OCI-LY7 (cell line): Measurements from ENCODE around the gene H6PD. TPM values are rescaled to one million over a fixed set of nuclear protein-coding genes. Genes with fewer than 3 reads are reported as not detected.

Experiments used
- BruUV-seq: library from RNA; stranded (reverse); fragments of 400-500 nt; replicated peaks from 2 replicates; lab custom pipeline; 2021; lab: Mats Ljungman, UMichigan
- CTCF ChIA-PET: fragments of 300-600 bp; sonication (Branson Sonifier 250); formaldehyde crosslinking; loops from one replicate; lab custom pipeline; 2022; ENCODE audit warnings: antibody characterized with exemption; ENCODE audit not compliant: unreplicated experiment; lab: Charles Lee
- POLR2A ChIA-PET: fragments of 300-600 bp; sonication (Branson Sonifier 250); formaldehyde crosslinking; loops from one replicate; lab custom pipeline; 2022; ENCODE audit warnings: antibody characterized with exemption; lab: Charles Lee
- DNase-seq: peaks from one replicate; pipeline ENCODE4 v3.0.0-alpha.2; 2015; ENCODE audit warnings: low spot score
- H2AFZ ChIP-seq: fragments of 200-600 bp; sonication (generic), shearing (Covaris generic); 2 replicates; pipeline ENCODE4 v1.6.1; 2014; ENCODE audit warnings: mild to moderate bottlenecking, antibody characterized with exemption, low read length, moderate library complexity
- H3K27ac ChIP-seq: fragments of 200-600 bp; sonication (generic); 2 replicates; pipeline ENCODE4 v1.5.1; 2014; ENCODE audit warnings: mixed run types, low read depth, mild to moderate bottlenecking, moderate library complexity, low read length, inconsistent platforms; ENCODE audit not compliant: poor library complexity, severe bottlenecking
- H3K36me3 ChIP-seq: fragments of 200-600 bp; sonication (generic); 2 replicates; pipeline ENCODE4 v1.6.1; 2014; ENCODE audit warnings: mild to moderate bottlenecking, antibody characterized with exemption, low read length, moderate library complexity, mixed read lengths; ENCODE audit not compliant: insufficient read depth
- H3K4me1 ChIP-seq: fragments of 200-600 bp; sonication (generic); 2 replicates; pipeline ENCODE4 v1.5.1; 2014; ENCODE audit warnings: mild to moderate bottlenecking, low read length; ENCODE audit not compliant: insufficient read depth, poor library complexity, severe bottlenecking
- H3K4me2 ChIP-seq: fragments of 200-600 bp; sonication (generic); 2 replicates; pipeline ENCODE4 v1.6.1; 2014; ENCODE audit warnings: mild to moderate bottlenecking, low read length
- H3K4me3 ChIP-seq: fragments of 200-600 bp; sonication (generic); 2 replicates; pipeline ENCODE4 v1.5.1; 2014; ENCODE audit warnings: mild to moderate bottlenecking, low read depth, low read length; ENCODE audit not compliant: poor library complexity, severe bottlenecking
- H3K79me2 ChIP-seq: fragments of 200-600 bp; sonication (generic); 2 replicates; pipeline ENCODE4 v1.6.1; 2016; ENCODE audit warnings: low read depth, mild to moderate bottlenecking, low read length, moderate library complexity, mixed read lengths; ENCODE audit not compliant: insufficient read depth
- H3K9me2 ChIP-seq: fragments of 200-600 bp; sonication (generic); 2 replicates; pipeline ENCODE4 v1.6.1; 2016; ENCODE audit warnings: mild to moderate bottlenecking, low read length, mixed read lengths; ENCODE audit not compliant: insufficient read depth
- H3K9me3 ChIP-seq: fragments of 200-600 bp; sonication (generic); 2 replicates; pipeline ENCODE4 v1.6.1; 2014; ENCODE audit warnings: mild to moderate bottlenecking, mixed run types, low read length, mixed read lengths
- H4K20me1 ChIP-seq: fragments of 200-600 bp; sonication (generic); 2 replicates; pipeline ENCODE4 v1.6.1; 2014; ENCODE audit warnings: mild to moderate bottlenecking, antibody characterized with exemption, low read length, moderate library complexity, mixed read lengths; ENCODE audit not compliant: insufficient read depth
- EZH2phosphoT487 ChIP-seq: fragments of 200-600 bp; sonication (generic); IDR thresholded peaks from 2 replicates; pipeline ENCODE4 v1.6.1; 2018; ENCODE audit warnings: low read depth, borderline replicate concordance, mild to moderate bottlenecking, mixed run types, antibody characterized with exemption, low read length, moderate library complexity, mixed read lengths
- intact Hi-C: fragments of 100-400 bp; cut with micrococcal nuclease; formaldehyde crosslinking; loops from one replicate; pipeline ENCODE4 v1.10.0; 2022; ENCODE audit not compliant: unreplicated experiment
- total RNA-seq, 2 experiments: library from RNA; depleted of rRNA in 1 of 2; stranded (reverse); fragments of >200 nt in 1 of 2; shearing (Covaris generic) in 1 of 2; gene quantifications; 2 replicates each; pipeline ENCODE4 v1.2.3, GENCODE V29; 2014 to 2022
- TF ChIP-seq, protein P1 (sequence below): fragments of 200-600 bp; sonication (generic); conservative IDR thresholded peaks from 2 replicates; pipeline ENCODE4 v1.5.1; 2014; ENCODE audit warnings: mild to moderate bottlenecking, antibody characterized with exemption, low read length, moderate library complexity, mixed read lengths

Gene H6PD
- total RNA-seq, 2 experiments from 2014 or later = 8.5 to 22.1 TPM

DNA sequence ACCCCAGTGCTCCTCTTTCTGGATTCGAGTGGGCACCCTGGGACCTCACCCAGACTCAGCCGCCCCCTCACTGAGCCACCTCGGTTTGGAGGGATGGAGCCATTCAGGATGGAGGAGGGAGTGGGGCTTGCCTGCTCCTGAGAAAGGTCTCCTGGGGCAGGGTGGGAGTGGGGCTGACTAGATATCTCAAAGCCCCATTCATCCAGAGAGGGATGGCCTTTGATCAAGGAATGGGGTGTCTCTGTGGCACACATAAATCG, 48.1 kb downstream of the H6PD start:
- intact Hi-C loops = no loop called here
- POLR2A ChIA-PET = no interaction called here
- no peaks in the 10 kb centered on the region for H3K79me2 ChIP-seq
- no peaks in the 10 kb centered on the region for H4K20me1 ChIP-seq
- CTCF ChIA-PET = no interaction called here
- no peak overlapping the region for H2AFZ ChIP-seq
- H3K4me1 ChIP-seq = no peaks in the 10 kb centered on the region
- no TSS peak for BruUV-seq
- no peak for DNase-seq
- no peak overlapping the region for H3K4me3 ChIP-seq
- TF ChIP-seq, protein P1, sequence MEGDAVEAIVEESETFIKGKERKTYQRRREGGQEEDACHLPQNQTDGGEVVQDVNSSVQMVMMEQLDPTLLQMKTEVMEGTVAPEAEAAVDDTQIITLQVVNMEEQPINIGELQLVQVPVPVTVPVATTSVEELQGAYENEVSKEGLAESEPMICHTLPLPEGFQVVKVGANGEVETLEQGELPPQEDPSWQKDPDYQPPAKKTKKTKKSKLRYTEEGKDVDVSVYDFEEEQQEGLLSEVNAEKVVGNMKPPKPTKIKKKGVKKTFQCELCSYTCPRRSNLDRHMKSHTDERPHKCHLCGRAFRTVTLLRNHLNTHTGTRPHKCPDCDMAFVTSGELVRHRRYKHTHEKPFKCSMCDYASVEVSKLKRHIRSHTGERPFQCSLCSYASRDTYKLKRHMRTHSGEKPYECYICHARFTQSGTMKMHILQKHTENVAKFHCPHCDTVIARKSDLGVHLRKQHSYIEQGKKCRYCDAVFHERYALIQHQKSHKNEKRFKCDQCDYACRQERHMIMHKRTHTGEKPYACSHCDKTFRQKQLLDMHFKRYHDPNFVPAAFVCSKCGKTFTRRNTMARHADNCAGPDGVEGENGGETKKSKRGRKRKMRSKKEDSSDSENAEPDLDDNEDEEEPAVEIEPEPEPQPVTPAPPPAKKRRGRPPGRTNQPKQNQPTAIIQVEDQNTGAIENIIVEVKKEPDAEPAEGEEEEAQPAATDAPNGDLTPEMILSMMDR = no peak
- TF ChIP-seq EZH2phosphoT487 = no peak
- no peak overlapping the region for H3K27ac ChIP-seq
- no peaks in the 10 kb centered on the region for H3K9me2 ChIP-seq
- H3K36me3 ChIP-seq = no peaks in the 10 kb centered on the region
- no peak overlapping the region for H3K4me2 ChIP-seq
- no peaks in the 10 kb centered on the region for H3K9me3 ChIP-seq

DNA sequence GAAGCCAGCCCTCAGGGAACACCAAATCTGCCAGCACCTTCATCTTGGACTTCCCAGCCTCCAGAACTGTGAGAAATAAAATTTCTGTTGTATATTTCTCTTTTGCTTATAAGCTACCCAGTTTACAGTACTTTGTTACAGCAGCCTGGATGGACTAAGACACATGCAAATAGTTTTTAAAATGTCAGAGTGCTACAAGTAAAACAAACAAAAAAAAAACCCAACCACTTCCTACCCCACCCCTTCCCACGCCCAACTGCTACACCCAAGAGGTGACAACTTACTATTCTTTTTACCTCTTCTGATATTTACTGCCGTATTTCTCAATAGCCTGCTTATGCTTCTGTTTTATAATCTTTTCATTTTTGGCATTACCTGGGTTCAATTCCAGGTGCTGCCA, 49.5 kb downstream of the H6PD start:
- Histone ChIP-seq H3K27ac (no peak overlapping the region), H3K9me2 (no peaks in the 10 kb centered on the region), H3K4me2 (no peak overlapping the region), H3K4me3 (no peak overlapping the region), H3K36me3 (no peaks in the 10 kb centered on the region), H2AFZ (no peak overlapping the region), H3K4me1 (no peaks in the 10 kb centered on the region), H4K20me1 (no peaks in the 10 kb centered on the region), H3K9me3 (peaks cover 6% of the 10 kb centered on the region; the same call in 1 of the 2 replicates), H3K79me2 (no peaks in the 10 kb centered on the region)
- TF ChIP-seq EZH2phosphoT487 = no peak
- intact Hi-C loops = no loop called here
- ChIA-PET CTCF (no interaction called here), POLR2A (no interaction called here)
- no peak for DNase-seq
- no TSS peak for BruUV-seq

DNA sequence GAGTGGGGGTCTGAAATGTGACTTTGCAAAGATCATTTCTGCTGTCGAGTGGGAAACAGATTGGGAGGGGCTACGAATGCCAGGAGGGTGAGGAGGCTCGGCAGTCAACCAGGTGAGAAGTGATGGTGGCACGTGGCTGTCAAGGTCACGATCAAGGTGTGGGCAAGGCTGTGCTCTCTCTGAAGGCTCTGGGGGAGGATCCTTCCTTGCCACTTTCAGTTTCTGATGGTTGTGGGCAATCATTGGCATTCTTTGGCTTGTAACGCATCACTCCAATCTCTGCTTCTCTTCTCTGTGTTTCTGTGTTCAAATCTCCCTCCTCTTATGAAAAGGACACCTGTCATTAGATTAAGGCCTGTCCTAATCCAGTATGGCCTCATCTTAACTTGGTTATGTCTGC, 52.0 kb downstream of the H6PD start:
- no peaks in the 10 kb centered on the region for H3K79me2 ChIP-seq
- intact Hi-C loops = loop anchor here (5.0 kb wide), 2 partner anchors 286 to 301 kb away; partner anchors contain the start of gene TMEM201
- no peak overlapping the region for H2AFZ ChIP-seq
- peaks cover 6% of the 10 kb centered on the region; the same call in 1 of the 2 replicates for H3K9me3 ChIP-seq
- H3K9me2 ChIP-seq = no peaks in the 10 kb centered on the region
- TF ChIP-seq, protein P1 = no peak
- TF ChIP-seq EZH2phosphoT487 = no peak
- no TSS peak for BruUV-seq
- DNase-seq = no peak
- no peaks in the 10 kb centered on the region for H4K20me1 ChIP-seq
- no peaks in the 10 kb centered on the region for H3K36me3 ChIP-seq
- H3K27ac ChIP-seq = no peak overlapping the region
- POLR2A ChIA-PET = no interaction called here
- H3K4me1 ChIP-seq = peaks cover 8% of the 10 kb centered on the region
- no peak overlapping the region for H3K4me3 ChIP-seq
- no peak overlapping the region for H3K4me2 ChIP-seq
- CTCF ChIA-PET = no interaction called here
